Fibroblast of skin of right quadriceps (primary cell): ENCODE data around the gene TGM4.
"Not testable (repeated sequence)": the region's sequence is repeated elsewhere in the genome, so short reads cannot be mapped to it uniquely, and the experiment has no call there.

Experiments used
- DNase-seq: peaks from one replicate; pipeline ENCODE4 v3.0.0-alpha.2; 2013

The TGM4 gene

GRCh38 chr3:44874308-44874707, at the start of gene TGM4:
TSS of gene TGM4 (plus strand) at chr3:44874608. CDS start at chr3:44874679, 71 bp downstream.
- no peak for DNase-seq

- DNase-seq = peak; percentile 71
These were observed 49.0 kb upstream of the TGM4 start for GRCh38 chr3:44825264-44825925.

DNA sequence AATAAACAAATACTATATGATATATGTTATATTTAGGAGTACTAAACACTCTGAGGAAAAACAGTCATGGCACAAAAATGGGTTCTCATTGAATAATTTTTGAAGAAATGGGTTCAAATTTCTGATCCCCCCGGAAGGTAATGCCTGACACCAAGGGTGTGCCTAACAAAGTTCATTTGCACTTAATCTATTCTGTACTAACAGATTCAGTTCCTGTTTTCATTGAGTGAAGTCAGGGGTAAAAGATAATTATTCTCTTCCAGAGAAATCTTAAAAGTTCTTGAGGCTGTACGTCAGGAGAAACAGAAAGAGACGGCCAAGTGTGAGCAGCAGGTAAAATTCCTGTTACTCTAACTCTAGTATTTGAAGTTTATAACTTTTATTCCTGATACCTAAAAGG, 47.2 kb upstream of the TGM4 start:
- no peak for DNase-seq

- no peak for DNase-seq
These were observed 43.2 kb upstream of the TGM4 start for GRCh38 chr3:44831232-44831631.

GRCh38 chr3:44832032-44832431, 42.4 kb upstream of the TGM4 start:
- DNase-seq = no peak

DNA sequence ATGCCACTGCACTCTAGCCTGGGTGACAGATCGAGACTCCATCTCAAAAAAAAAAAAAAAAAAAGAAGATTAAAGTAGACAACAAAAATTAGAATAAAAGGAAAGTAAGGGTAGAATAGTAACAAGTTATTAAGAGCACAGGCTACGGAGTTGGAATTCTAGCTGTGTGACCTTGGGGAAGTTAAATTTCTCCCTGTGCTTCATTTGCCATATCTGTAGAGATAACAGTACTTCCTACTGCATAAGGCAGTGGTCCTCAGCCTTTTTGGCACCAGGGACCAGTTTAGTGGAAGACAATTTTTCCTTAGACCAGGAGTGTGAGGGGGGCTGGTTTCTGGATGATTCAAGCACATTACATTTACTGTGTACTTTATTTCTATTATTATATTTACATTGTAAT, 41.4 kb upstream of the TGM4 start:
- DNase-seq = no peak

GRCh38 chr3:44833394-44833793, 41.0 kb upstream of the TGM4 start:
- no peak for DNase-seq

DNA sequence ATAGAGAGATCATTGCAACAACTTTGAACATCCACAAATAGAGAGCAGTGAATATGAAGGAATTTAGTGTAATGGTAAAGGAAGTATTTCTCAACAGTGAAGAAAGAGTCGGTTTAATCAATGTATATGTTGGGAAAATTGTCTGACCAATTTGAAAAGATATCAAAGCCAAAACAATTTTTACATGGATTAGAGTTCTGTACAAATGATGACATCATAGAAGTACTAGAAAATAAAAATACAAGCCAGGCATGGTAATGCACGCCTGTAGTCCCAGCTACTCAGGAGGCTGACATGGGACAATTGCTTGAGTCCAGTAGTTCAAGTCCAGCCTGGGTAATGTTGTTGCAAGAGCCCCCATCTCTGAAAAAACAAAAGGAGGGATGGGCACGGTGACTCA, 38.7 kb upstream of the TGM4 start:
- no peak for DNase-seq

GRCh38 chr3:44842376-44842775, 32.0 kb upstream of the TGM4 start:
- DNase-seq = no peak

GRCh38 chr3:44845528-44846520, 28.6 kb upstream of the TGM4 start:
- DNase-seq = peak; percentile 29

DNA sequence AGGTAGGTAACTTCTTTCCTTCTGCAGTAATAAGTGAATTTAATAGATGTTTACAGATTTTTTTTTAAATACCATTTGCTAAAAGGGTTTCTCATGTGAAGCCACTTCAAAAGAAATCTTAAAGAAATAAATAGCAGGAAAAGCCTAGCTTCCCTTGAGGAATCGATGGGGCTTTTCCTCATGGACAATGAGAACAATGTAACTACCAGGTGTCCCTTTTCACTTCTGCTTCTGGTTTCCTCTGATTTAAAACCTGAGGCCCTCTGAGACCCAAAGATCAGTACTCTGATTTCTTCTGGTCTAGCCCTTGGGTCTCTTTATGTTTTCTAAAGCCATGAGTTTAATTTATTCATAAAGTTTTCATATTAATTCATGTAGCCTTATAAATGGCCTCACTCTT, 25.8 kb upstream of the TGM4 start:
- no peak for DNase-seq

- not testable (repeated sequence) for DNase-seq
These were observed 17.7 kb upstream of the TGM4 start for GRCh38 chr3:44856663-44857062.

- no peak for DNase-seq
These were observed 14.3 kb upstream of the TGM4 start for GRCh38 chr3:44860117-44860516.

DNA sequence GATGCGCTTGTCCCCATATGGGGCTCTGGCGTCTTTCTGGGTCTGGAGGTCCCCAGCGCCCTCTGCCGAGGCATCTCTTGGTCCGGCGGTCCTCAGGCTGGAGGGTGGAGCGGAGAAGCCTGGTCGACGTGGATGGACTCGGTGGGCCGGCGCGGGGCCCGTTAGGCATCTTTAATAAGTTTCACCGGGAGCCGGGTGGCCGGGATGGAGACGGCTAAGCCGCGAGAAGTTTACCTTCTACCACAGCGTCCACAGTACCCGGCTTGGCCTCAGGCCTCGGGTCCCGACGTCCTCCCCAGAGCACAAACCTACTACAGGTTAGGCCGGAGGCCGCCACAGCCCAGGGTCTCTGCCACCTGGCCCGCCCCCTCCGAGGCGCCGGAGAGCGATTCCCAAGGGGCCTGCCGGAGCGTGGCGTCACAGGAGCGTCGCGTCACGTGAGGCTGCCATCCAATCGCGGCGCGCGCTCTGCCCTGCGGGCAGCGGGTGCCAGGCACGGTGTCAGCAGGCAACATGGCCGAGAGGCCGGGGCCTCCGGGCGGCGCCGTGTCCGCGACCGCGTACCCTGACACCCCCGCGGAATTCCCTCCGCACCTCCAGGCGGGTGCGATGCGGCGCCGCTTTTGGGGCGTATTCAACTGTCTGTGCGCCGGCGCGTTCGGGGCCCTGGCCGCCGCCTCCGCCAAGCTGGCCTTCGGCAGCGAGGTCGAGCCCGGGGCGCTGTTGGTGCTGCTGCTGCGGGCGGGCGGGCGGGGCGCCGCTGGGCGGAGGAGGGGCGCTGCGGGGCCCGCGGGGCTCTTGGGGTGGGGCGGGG, 12.8 kb upstream of the TGM4 start, which contains the start of gene TMEM42:
TSS of gene TMEM42 (plus strand) at position 501 of the 814 bp plus-strand sequence. CDS start at position 514, 13 bp downstream.
- DNase-seq = peak; percentile 90

DNA sequence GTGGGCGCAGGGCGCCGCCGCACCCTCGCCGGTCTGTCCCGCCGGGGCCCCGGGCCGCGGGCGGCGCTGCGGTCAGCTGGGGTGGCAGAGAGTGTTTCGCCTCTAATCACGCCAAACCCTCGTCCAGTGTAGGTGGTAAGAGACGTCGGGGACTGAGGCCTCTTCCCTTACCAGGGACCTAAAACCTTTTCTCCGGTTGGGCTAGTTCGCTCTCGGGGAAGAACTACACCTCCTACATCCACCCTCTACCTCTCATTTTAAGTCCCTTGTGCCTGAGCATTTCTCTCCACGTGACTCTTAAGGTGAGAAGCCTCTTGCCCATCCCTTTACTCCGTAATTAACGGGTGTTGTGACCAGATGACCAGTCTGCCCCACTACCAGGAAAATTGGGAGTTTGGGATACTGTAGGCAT, 12.2 kb upstream of the TGM4 start:
- DNase-seq = peak; percentile 13

DNA sequence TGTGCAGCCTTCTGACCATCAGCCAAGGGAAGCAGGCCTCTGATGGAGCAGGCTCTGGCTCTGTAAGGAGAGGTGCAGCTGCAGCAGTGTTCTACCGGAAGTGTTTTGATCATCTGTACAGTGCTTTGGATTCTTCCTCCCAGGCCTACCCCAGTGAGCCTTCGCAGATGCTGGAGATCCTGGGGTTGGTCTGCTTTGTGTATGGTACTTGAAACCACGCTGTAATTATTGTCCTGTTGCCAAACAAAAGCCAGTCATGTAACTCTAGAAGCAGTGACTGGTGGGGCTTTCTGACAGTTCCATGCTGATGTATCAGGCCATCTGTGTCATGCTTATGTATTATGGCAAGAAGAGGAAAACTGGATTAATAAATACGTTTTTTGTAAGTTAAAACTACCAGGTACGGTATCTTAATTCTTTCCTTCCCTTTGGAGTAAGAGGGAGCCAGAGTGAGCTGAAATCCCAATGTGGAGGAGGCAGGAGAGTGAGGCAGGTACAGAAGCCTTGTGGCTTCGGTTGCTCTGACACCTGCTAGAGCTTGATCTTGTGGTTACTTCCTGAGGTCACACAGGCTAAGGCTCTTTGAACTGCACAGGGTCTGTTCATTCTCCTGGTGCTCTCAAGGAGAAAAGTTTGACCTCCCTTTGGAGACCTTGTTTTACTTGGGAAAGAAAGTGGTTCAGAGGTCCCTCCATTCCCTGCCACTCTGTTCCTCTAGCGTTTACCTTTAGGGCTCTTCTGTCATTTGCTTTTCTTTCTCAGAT, 9.0 kb upstream of the TGM4 start:
- DNase-seq = no peak

DNA sequence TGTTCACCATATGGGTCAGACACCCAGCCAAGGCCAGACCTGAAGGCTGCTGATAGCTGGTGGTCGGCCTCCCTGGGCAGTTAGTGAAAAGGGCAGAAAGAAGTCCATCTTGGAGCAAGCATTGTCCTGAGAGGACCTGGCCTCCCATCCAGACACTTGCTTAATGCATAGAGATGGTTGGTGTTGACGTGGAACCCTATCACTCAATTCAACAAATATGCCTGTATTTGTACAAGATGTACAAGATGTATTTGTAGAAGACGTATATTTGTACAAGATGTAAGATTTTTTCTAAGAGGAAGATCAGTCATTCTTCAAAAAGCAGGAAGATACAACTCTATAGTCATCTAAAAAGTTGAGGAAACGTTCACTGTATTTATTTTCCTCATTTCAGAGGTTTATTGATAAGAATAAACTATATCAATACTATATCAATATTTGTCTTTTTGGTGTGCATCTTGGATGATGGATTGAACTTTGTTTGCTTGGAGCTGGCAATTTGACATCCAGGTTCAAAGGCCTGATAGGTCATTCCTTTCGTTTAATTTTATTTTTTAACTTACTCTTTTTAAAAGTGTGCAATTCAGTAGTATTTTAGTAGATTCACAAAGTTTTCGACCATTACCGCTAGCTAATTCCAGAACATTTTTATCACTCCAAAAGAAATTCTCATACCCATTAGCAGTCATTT, 6.8 kb upstream of the TGM4 start:
- no peak for DNase-seq

- no peak for DNase-seq
These were observed 3.9 kb upstream of the TGM4 start for GRCh38 chr3:44870375-44871061.

DNA sequence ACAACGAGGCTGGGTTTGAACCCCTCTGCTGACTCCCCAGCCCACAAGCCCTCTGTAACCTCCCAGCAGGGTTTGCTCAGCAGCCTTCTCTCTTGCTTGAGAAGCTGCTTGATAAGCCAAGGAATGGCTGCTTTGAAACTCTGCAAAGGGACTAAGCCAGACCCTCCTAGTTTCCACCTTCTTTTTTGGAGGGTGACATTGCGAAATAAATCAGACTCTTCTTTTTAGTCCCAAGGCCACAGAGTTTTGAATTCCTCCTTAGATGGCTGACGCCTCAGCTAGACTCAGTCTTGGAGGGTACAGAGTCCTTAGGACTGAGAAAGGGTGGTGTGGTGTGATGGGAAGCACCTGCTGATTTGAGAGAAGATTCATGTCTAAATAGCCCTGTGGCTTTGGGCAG, 1.2 kb downstream of the TGM4 start:
- DNase-seq = no peak

DNA sequence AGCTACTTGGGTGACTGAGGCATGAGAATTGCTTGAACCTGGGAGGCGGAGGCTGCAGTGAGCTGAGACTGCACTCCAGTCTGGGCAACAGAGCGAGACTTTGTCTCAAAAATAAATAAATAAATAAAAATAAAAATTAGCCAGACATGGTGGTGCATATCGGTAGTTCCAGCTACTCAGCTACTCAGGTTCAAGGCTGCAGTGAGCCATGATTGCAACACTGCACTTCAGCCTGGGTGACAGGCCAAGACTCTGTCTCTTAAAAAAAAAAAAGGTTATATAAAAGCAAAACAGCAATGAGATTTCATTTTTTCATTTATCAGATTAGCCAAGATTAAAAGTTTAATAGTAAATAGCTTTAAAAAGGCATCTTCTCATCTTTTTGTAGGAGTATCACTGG, 2.9 kb downstream of the TGM4 start:
- no peak for DNase-seq

DNA sequence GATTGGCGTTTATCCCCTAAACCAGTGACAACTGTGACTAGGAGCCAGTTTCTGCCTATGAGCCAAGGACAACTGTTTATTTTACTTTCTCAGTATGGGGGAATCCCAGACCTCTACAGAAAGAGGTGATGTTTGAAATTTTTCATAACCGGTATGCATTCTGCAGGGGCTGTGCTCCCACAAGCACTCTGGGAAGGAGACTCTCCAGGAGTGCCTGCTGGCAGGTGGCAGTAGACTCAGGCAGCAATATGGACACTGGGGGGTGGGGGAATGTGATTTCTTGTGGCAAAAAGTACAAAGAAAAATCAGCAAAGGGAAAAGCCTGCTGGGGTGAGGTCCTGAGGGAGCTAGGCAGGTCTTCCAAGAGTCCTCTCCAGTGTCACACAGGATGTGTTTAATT, 5.9 kb downstream of the TGM4 start:
- DNase-seq = no peak
